MV-4-11 (cell line): ENCODE measurements around the gene MGAT1.
A peak's percentile ranks its signal among the peaks of the same experiment; 100 is the strongest.

ENCODE experiments used
- DNase-seq: peaks from one replicate; lab custom pipeline; 2025; lab: John Stamatoyannopoulos, UW

The MGAT1 gene

DNA sequence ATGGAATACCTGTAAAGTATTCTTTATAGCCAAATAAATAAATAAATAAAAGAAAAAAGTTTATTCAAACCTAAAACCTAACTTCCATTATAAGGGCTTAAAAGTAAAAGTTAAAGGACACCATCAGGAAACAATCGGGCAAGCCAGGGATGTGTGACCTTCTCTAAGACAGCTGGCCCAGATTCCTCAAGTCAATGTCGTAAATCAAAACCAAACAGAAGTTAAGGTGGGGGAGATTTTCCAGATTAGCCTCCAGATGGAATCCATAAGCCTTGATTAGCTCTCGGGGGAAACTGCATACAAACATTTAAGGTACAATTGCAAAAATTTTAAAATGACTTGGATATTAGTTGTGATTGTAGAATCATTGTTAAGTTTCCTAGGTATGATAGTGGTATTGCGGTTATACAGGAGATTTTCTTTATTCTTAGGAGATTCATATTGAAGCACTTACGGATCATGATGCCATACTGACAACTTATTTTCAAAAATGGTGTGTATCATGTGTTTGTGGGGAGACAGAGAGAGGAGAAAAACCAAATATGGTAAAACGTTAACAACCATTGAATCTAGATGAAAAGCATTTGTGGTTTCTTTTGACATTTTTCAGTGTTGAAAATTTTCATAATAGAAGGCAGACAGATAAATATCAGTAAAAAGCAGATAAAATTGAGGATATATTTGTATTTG, 21.5 kb upstream of the MGAT1 start:
- no peak for DNase-seq

DNA sequence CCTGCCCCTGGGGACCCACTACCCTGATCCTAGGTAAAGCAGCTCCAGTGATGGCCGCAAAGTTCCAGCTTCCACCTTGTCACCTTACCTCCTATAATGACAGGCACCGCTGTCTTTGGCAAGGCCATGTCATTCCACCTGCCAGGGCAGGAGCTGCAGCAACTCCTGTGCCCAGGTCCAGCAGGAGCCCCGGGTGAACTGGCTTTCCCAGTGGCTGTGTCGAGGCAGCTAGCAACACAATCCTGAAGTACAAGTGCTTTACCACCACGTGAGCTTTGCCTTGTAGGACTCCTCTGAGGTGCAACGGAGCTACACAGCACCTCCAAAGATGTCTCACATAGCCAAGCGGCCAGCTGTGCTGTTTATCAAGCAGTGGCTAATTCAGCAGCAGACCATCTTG, 20.7 kb upstream of the MGAT1 start:
- DNase-seq = no peak

DNA sequence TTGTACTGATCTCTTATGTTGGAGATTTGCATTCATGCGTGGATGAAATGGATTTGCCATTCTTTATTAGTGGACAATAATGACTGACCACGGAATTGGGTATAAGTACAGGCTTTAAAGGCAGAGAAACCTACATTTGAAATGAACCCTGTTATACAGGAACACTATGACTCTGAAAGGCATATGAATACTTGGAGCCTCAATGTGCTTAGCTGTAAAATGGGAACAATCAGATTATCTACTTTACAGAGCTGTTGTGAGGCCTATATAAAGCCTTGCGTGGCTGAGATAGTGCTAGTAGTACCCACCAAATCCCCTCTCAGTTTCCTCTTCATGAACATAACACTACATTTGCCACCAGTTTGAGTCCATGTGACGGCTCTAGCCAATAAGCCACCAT, 18.9 kb upstream of the MGAT1 start:
- no peak for DNase-seq

GRCh38 chr5:180820788-180821321, 18.2 kb upstream of the MGAT1 start:
- DNase-seq = peak; percentile 95

GRCh38 chr5:180818677-180819341, 16.2 kb upstream of the MGAT1 start:
- DNase-seq = no peak

DNA sequence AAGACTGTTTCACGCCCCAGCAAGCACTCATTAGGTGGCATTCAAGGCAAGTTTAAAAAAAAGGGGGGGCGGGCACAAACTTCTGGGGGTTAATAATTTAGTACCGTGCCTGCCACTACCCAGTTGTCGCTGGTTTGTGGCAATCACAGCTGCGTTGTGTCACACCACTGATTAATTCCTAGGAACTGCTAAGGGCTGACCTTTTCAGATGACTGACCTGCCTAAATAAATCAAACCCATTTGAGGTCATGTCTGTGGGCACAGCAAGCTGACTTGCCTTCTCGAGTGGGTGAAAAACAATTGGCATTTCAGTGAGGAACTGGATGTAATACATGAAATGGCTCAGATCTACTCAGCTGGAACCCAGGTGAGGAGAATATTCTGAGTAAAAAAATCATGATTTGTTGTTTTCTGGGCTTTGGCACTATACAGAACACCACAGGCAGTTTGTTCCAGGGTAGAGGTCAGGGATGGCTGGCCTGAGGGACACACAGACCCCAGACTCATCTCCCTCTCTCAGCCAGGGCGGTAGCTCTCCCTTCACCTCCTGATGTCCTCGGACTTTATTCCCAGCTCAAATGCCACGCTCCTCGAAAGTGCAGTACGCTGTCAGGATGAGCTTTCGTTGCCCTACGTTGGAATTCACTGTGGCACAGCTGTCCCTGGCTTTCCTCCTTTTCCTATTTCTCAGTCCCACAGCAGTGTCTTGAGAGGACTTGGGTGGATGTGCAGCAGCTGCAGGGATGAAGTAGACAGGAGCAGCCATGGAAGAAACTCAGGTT, 15.5 kb upstream of the MGAT1 start:
- peak; percentile 17 for DNase-seq

DNA sequence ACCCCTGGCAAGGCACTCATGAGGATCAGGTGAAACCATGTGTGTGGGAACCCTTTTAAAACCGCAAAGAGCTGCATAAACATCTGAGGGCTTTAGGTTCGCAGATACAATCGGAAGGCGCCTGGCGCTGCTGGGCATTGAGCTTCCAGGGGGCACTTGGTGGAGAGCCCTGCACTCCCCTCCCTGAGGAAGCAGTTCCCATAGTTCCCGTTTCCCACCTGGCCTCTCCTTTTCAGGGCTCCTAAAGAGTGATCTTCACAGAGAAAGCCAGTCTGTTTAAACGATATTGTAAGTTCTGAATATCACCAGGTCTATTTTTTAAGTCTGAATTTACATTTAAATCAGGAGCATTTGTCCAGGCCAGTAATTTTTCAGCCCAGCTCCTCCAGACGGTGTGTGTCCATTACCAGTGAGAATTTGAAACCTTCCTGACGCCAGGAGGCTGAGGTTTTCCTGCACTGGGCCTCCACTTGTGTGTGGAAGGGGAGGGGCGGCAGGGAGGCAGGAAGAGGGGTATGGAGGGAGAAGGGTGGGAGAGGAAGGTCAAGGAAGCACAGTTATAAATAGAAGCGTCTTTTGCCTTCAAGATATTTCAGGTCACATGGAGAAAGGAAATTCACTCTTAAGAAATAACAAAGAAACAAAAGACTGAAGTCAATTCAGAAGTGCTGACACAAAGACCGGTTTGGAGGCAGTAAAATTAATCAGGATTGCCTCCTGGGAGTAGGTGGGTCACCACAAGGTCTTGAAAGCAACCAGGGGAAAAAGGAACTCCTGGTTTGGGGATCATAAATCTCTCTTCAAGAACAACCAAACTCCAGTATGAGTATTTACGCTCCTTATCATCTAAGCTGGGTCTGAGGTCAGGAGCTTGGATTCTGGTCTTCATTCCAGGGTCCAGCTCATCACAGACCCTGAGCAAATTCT, 14.3 kb upstream of the MGAT1 start:
- peak; percentile 20 for DNase-seq

- DNase-seq = peak; percentile 88
Observed at GRCh38 chr5:180815293-180815917, 12.8 kb upstream of the MGAT1 start.

GRCh38 chr5:180813420-180813819, 10.8 kb upstream of the MGAT1 start:
- no peak for DNase-seq

- no peak for DNase-seq
Observed at GRCh38 chr5:180811623-180812124, 9.1 kb upstream of the MGAT1 start.

- DNase-seq = peak; percentile 52
Observed at GRCh38 chr5:180810959-180811622, 8.5 kb upstream of the MGAT1 start.

- DNase-seq = peak; percentile 91
Observed at GRCh38 chr5:180810210-180810958, 7.8 kb upstream of the MGAT1 start.

GRCh38 chr5:180809403-180810209, 7.0 kb upstream of the MGAT1 start:
- peak; percentile 86 for DNase-seq

- no peak for DNase-seq
Observed at GRCh38 chr5:180808461-180809000, 5.9 kb upstream of the MGAT1 start.

DNA sequence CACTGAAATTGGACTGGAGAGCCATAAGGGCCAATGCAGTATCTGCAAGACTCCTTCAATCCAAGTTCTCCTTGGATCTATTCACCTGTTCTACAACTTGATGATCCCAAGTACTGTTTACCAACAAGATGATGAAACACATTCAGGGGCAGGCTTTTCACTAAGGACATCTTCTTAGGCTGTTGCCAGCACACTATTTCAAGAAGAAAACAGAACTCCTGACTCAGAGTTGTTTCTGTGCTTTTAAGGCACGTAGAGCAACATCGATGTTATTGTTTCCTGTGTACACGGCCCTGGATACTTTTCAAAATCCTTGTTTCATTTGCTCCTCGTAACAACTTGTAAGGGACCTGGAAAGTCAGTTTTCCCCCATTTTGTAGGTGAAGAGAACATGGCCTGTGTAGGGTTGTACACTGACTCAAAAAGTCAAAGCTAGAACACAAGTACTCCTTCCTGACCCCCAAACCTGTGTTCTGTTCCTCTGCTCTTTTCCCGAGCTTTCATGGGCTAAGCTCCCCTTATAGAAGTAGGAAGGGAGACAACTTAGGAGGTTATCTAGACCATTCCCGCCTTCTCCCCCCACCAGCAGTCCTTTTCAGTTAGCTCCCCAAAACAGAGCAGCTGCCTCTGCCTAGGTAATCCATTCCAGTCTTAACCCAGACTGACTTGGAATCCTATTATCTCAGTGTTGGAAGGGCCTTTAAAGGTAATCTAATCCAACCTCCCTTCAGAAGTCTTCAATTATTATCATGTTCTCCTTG, 5.2 kb upstream of the MGAT1 start:
- no peak for DNase-seq

DNA sequence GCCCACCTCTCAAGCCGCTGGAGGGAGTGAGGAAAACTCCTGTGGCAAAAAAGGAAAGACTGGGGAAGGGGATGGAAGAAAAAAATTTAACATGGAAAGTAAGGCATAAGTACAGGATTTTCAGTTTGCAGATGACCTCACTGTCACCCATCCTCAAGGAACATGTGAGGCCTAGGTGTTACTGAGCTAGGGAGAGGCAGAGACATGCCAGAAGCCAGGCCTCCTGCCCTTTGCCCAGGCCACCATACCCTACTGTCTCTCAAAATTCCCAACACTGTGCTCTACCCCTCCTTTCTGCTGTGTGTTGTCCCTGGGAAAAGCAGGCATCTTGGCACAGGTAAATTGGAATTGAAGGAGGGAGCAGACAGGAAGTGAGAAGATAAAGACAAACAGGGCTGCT, 4.4 kb upstream of the MGAT1 start:
- no peak for DNase-seq

GRCh38 chr5:180806351-180807011, 3.9 kb upstream of the MGAT1 start:
- peak; percentile 54 for DNase-seq
